Activated effector memory CD4-positive, alpha-beta T cell treated with Interleukin-2 at 50 U/mL for 16 hours (primary cell): ENCODE measurements around the gene ACOX2.

ENCODE experiments used
- DNase-seq: peaks from one replicate; pipeline ENCODE4 v3.0.0-alpha.2; 2020

ACOX2 gene

DNA sequence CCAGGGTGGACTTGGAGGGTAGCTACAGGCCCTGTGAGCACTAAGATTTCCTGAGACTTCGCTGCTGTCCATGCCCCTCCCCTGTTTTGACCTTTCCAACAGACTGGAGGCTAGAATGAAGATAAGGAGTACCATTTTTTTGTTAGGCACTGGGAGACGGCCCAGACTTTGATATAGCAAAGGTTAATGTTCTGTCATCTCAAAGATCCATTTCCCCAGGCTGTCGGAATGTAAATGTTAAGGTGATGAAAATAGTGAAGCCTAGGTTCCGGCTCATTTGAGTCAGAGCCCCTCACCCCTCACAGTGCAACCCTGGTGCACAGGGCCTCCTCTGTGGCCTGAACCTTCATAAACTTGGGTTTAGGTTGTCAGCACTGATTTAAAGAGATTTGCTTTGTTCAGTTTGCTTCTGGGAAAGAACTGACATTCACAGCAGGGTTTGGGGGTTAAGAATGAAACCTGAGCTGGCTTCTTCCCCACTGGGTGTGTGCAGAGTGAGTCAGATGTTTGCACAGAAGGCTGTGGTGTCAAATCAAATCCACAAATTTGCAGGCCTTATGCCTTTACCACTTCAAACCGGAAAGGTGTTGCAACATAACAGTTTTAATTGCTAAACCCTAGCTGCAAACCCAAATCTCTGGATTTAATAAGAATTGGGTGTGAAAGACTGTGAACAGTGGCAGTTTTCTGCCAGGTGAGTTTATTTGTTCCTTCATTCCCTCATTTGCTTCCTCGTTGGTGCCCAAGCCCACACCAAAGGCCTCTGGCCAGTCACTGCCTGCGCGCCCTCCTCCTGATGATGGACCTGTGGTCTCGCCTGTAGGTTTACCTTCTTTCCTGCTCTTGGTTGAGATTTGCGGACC, 65.7 kb downstream of the ACOX2 start:
- DNase-seq: peak; percentile 37

GRCh38 chr3:58470363-58471024, 66.5 kb downstream of the ACOX2 start:
- no peak for DNase-seq

DNA sequence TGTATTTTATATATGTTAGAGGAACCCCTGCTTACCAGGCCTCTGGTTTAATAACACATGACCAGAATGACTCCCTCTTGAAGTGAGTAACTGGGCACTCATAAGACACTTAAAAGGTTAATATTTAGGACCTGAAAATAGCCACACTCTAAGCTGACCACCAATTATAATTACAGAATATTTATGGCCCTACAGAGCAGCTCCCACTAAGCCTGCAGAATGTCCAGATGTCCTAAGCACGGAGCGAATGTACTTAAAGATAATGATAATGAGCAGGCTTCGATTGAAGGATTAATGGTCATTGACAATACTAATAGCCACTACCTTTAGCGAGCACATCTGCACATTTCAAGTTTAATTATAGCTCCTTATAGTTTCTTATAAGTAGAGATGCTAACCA, 67.9 kb downstream of the ACOX2 start:
- DNase-seq: no peak

- no peak for DNase-seq
Observed at GRCh38 chr3:58466899-58467563, 70.0 kb downstream of the ACOX2 start.

DNA sequence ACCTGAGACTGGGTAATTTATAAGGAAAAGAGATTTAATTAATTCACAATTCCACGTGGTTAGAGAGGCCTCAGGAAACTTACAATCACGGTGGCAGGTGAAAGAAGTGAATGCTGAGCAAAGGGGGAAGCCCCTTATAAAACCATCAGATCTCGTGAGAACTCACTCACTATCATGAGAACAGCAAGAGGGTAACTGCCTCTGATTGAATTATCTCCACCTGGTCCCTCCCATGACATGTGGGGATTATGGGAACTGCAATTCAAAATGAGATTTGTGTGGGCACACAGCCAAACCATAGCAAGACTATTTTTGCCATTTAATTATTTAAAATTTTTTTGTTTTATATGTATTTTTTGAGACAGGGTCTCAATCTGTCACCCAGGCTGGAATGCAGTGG, 72.1 kb downstream of the ACOX2 start:
- no peak for DNase-seq

DNA sequence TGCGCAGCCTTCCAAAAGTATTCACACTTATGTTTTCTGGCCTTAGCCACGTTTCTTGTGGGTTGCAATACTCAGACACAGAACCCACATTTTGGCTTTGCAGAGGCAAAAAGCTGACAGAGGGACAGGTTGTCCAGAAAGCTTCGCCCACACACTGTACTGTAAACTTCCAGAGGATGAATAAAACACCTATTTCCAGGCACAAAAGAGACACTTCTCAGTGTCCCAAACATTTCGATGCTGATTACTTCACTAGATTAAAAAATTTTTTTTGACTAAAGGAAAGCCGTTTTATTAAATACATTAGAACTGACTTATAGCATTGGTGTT, 73.1 kb downstream of the ACOX2 start:
- no peak for DNase-seq

GRCh38 chr3:58463181-58463941, 73.6 kb downstream of the ACOX2 start:
- peak; percentile 52 for DNase-seq

DNA sequence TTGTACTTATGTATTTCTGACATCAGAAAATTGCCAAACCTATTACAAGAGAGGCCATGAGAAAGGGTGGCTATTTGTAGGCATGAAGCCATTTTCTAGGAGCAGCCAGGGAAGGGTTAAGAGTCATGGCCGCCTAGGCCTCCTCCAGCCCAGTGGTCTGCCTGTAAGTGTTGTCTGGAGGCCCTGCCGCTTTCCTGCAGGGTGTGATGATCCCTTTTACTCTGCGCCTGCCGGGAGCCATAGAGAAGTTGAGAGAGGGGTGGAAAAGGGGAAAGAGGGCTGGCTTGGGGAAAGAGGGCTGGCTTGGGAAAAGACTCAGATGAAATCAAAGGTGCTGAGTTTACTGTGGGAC, 74.2 kb downstream of the ACOX2 start:
- no peak for DNase-seq

DNA sequence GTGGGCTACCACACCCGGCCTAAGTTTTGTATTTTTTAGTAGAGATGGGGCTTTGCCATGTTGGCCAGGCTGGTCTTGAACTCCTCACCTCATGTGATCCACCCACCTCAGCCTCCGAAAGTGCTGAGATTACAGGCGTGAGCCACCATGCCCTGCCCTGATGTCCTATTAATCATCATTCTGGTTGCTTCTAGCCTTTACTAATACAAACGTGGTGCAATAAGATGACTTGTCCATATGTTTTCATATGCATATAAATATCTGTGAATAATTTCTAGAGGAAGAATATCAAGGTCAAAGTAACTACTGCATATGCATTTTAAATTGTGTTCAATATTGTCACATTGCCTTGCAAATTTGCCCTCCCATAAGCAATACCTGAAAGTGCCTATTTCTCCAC, 77.8 kb downstream of the ACOX2 start:
- DNase-seq: no peak
